ENCODE data around the gene MYLK.

The MYLK gene

GRCh38 chr3:123752228-123752627 lies 131.9 kb downstream of the MYLK start:
- H3K9ac ChIP-seq (ENCODE audit: low read depth, low read length): no peak overlapping the region

DNA sequence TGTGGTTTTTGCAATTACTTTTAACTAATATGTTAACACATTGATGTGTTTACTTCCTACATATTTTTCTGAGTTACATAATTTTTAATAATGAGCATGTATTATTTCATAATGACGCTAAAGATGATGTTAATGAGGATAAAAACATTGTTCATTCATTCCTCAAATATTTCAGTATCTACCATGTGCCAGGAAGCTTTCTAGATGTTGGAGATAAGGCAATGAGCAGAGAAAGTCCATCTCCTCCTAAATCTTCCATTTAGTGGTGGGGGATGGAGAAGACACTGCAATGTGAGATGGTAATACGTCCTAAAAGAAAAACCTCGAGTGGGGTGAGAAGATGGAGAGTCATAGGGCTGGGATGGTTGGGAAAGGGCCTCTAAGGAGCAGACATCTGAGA lies 132.7 kb downstream of the MYLK start:
- Histone ChIP-seq H3K36me3 (ENCODE audit: control insufficient read depth, insufficient read depth, low read length) (no peaks in the 10 kb centered on the region), H3K27me3 (ENCODE audit: control insufficient read depth, insufficient read depth, low read length) (no peaks in the 10 kb centered on the region), H3K4me3 (ENCODE audit: low read depth, low read length) (no peak overlapping the region), H3K9me3 (ENCODE audit: control insufficient read depth, insufficient read depth, low read length) (no peaks in the 10 kb centered on the region), H3K4me1 (ENCODE audit: control insufficient read depth, insufficient read depth, low read length) (no peaks in the 10 kb centered on the region), H3K9ac (ENCODE audit: low read depth, low read length) (no peak overlapping the region)

More at GRCh38 chr3:123752228-123752627, 131.9 kb downstream of the MYLK start:
- H3K4me3 ChIP-seq (ENCODE audit: low read depth, low read length): no peak overlapping the region
- no peaks in the 10 kb centered on the region for H3K27me3 ChIP-seq (ENCODE audit: control insufficient read depth, insufficient read depth, low read length)
- H3K9me3 ChIP-seq (ENCODE audit: control insufficient read depth, insufficient read depth, low read length): no peaks in the 10 kb centered on the region
- H3K4me1 ChIP-seq (ENCODE audit: control insufficient read depth, insufficient read depth, low read length): no peaks in the 10 kb centered on the region
- H3K36me3 ChIP-seq (ENCODE audit: control insufficient read depth, insufficient read depth, low read length): no peaks in the 10 kb centered on the region

DNA sequence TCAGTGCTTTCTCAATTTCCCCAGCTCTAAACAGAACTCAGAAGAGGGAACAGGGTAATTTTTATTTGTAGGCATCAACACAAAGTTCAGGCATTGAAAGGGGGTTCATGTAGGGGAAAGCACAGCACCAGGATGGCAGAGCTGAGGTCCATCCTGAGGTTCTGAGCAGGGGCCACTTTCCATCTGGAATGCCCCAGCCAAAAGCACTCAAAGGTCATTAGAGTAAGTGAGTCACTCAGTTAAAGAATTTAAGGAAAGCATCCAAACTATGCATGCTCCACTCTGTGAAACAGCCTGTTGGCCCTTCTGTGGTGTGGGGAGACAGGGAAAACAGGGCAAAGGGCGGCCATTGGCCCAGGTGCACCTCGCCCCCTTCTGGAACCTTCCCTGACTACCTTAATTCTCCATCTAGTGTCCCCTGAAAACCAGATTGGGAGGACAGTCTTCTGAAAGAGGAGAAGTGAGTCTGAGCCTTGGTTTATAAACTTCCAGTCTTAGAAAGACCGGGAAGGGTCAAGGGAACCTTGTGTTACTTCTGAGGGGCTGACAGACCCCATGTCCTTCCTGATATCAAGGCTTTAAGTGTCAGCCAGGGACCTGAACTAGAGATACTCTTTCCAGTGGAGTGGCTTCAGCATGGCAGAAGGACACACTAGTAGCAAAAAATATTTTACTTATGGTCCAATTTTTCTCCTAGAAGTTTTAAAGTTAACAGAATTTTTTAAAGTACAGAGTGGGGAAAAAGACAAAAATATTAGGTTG lies 133.3 kb downstream of the MYLK start:
- no peaks in the 10 kb centered on the region for H3K36me3 ChIP-seq (ENCODE audit: control insufficient read depth, insufficient read depth, low read length)
- no peaks in the 10 kb centered on the region for H3K9me3 ChIP-seq (ENCODE audit: control insufficient read depth, insufficient read depth, low read length)
- H3K27me3 ChIP-seq (ENCODE audit: control insufficient read depth, insufficient read depth, low read length): no peaks in the 10 kb centered on the region
- H3K9ac ChIP-seq (ENCODE audit: low read depth, low read length): no peak overlapping the region
- no peaks in the 10 kb centered on the region for H3K4me1 ChIP-seq (ENCODE audit: control insufficient read depth, insufficient read depth, low read length)
- no peak overlapping the region for H3K4me3 ChIP-seq (ENCODE audit: low read depth, low read length)

DNA sequence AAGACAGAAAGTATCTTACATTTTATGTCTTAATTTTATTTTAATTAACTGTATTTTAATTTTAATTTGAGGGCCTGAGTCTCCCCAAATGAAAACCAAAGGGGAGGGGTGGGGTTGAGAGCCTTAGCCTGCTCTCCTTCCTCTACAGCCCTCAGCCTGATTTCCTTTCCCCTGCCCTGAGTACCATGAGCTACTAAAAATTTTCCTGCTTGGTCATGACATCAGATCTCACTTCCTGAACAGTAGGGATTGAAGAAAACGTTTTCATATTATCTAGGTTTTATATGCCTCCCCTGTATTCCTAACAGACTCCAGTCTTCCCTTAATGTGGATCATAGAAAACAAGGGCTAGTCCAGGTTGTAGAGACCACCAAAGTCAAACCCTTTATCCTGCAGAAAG lies 133.9 kb downstream of the MYLK start:
- H3K9ac ChIP-seq (ENCODE audit: low read depth, low read length): no peak overlapping the region
- no peaks in the 10 kb centered on the region for H3K9me3 ChIP-seq (ENCODE audit: control insufficient read depth, insufficient read depth, low read length)
- no peaks in the 10 kb centered on the region for H3K27me3 ChIP-seq (ENCODE audit: control insufficient read depth, insufficient read depth, low read length)
- H3K4me1 ChIP-seq (ENCODE audit: control insufficient read depth, insufficient read depth, low read length): no peaks in the 10 kb centered on the region
- no peaks in the 10 kb centered on the region for H3K36me3 ChIP-seq (ENCODE audit: control insufficient read depth, insufficient read depth, low read length)
- H3K4me3 ChIP-seq (ENCODE audit: low read depth, low read length): no peak overlapping the region

- no peaks in the 10 kb centered on the region for H3K9me3 ChIP-seq (ENCODE audit: control insufficient read depth, insufficient read depth, low read length)
- no peaks in the 10 kb centered on the region for H3K36me3 ChIP-seq (ENCODE audit: control insufficient read depth, insufficient read depth, low read length)
- no peaks in the 10 kb centered on the region for H3K27me3 ChIP-seq (ENCODE audit: control insufficient read depth, insufficient read depth, low read length)
- H3K4me1 ChIP-seq (ENCODE audit: control insufficient read depth, insufficient read depth, low read length): no peaks in the 10 kb centered on the region
- H3K4me3 ChIP-seq (ENCODE audit: low read depth, low read length): no peak overlapping the region
- no peak overlapping the region for H3K9ac ChIP-seq (ENCODE audit: low read depth, low read length)
Measured at GRCh38 chr3:123749711-123750110, 134.4 kb downstream of the MYLK start.

DNA sequence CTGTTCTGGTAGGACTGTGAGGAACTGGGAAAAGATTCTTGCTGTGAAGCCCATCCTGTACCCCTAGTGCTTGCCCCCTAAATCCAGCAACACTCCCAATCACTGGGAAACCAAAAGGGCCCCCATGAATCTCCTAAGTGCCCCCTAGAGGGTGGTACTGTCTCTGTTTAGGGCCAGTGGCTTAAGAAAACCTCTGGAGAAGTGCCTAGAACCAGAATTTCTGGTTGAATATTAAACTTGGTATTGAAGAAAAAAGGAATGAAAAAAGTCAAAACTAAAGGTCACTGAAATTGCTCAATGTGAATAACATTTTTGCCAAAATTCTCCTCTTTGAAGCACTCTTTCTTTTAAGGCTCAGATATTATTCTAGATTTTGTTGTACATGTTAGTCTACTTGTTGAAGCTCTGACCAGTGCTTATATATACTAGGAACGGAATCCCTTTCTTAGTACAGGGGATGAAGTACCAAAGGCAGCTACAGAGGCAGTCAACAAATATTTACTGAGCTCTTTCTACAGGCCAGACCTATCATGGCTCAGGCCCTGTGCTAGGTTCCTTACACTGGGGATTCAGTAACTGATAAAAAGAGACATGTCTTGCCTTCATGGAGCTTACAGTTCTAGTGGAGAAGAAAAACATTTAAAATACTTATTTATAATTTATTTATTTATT lies 138.8 kb downstream of the MYLK start:
- no peaks in the 10 kb centered on the region for H3K4me1 ChIP-seq (ENCODE audit: control insufficient read depth, insufficient read depth, low read length)
- no peaks in the 10 kb centered on the region for H3K9me3 ChIP-seq (ENCODE audit: control insufficient read depth, insufficient read depth, low read length)
- no peaks in the 10 kb centered on the region for H3K27me3 ChIP-seq (ENCODE audit: control insufficient read depth, insufficient read depth, low read length)
- no peaks in the 10 kb centered on the region for H3K36me3 ChIP-seq (ENCODE audit: control insufficient read depth, insufficient read depth, low read length)
- no peak overlapping the region for H3K9ac ChIP-seq (ENCODE audit: low read depth, low read length)
- H3K4me3 ChIP-seq (ENCODE audit: low read depth, low read length): no peak overlapping the region

DNA sequence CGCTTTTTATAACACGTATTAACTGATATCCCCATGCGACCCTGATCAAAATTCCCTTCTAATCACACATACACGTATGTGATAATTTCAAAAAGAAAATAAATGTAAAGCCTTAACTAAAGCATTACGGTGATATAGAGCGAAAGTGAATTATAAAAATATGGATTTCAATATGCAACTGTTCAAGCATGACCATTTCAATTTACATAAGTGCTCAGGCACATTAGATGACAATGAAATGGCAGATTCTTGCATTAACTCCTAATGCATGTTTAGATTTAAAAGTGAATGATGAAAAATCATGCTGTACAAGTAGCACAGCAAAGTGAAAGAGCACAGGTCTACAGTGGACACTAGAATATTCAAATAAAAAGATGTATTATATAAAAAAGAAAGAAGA lies 140.1 kb downstream of the MYLK start:
- H3K9ac ChIP-seq (ENCODE audit: low read depth, low read length): no peak overlapping the region
- H3K4me1 ChIP-seq (ENCODE audit: control insufficient read depth, insufficient read depth, low read length): no peaks in the 10 kb centered on the region
- H3K9me3 ChIP-seq (ENCODE audit: control insufficient read depth, insufficient read depth, low read length): no peaks in the 10 kb centered on the region
- no peaks in the 10 kb centered on the region for H3K36me3 ChIP-seq (ENCODE audit: control insufficient read depth, insufficient read depth, low read length)
- H3K4me3 ChIP-seq (ENCODE audit: low read depth, low read length): no peak overlapping the region
- H3K27me3 ChIP-seq (ENCODE audit: control insufficient read depth, insufficient read depth, low read length): no peaks in the 10 kb centered on the region

- no peaks in the 10 kb centered on the region for H3K27me3 ChIP-seq (ENCODE audit: control insufficient read depth, insufficient read depth, low read length)
- no peaks in the 10 kb centered on the region for H3K36me3 ChIP-seq (ENCODE audit: control insufficient read depth, insufficient read depth, low read length)
- H3K4me3 ChIP-seq (ENCODE audit: low read depth, low read length): no peak overlapping the region
- H3K9ac ChIP-seq (ENCODE audit: low read depth, low read length): no peak overlapping the region
- no peaks in the 10 kb centered on the region for H3K4me1 ChIP-seq (ENCODE audit: control insufficient read depth, insufficient read depth, low read length)
- H3K9me3 ChIP-seq (ENCODE audit: control insufficient read depth, insufficient read depth, low read length): no peaks in the 10 kb centered on the region
Measured at GRCh38 chr3:123743121-123743520, 141.0 kb downstream of the MYLK start.

- H3K9me3 ChIP-seq (ENCODE audit: control insufficient read depth, insufficient read depth, low read length): no peaks in the 10 kb centered on the region
- H3K9ac ChIP-seq (ENCODE audit: low read depth, low read length): no peak overlapping the region
- no peaks in the 10 kb centered on the region for H3K4me1 ChIP-seq (ENCODE audit: control insufficient read depth, insufficient read depth, low read length)
- H3K36me3 ChIP-seq (ENCODE audit: control insufficient read depth, insufficient read depth, low read length): no peaks in the 10 kb centered on the region
- H3K27me3 ChIP-seq (ENCODE audit: control insufficient read depth, insufficient read depth, low read length): no peaks in the 10 kb centered on the region
- no peak overlapping the region for H3K4me3 ChIP-seq (ENCODE audit: low read depth, low read length)
Measured at GRCh38 chr3:123741041-123741511, 143.1 kb downstream of the MYLK start.

DNA sequence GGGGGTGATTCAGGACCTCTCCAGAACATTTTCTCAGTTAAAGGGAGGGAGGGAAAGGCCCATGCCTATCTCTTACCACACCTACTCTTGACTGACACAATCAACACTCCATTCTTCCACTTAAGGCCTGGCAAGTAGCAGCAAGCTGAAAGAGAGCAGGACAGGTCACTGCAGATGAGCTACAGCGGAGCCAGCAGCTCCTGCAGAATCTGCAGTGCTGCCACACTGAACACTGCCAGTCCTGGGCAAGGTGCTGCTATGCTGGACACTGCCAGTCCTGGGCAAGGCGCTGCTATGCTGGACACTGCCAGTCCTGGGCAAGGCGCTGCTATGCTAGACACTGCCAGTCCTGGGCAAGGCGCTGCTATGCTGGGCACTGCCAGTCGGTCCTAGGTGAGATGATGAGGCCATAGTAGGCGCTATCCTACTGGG lies 143.7 kb downstream of the MYLK start:
- Histone ChIP-seq H3K36me3 (ENCODE audit: control insufficient read depth, insufficient read depth, low read length) (no peaks in the 10 kb centered on the region), H3K9me3 (ENCODE audit: control insufficient read depth, insufficient read depth, low read length) (no peaks in the 10 kb centered on the region), H3K4me3 (ENCODE audit: low read depth, low read length) (no peak overlapping the region), H3K27me3 (ENCODE audit: control insufficient read depth, insufficient read depth, low read length) (no peaks in the 10 kb centered on the region), H3K4me1 (ENCODE audit: control insufficient read depth, insufficient read depth, low read length) (no peaks in the 10 kb centered on the region), H3K9ac (ENCODE audit: low read depth, low read length) (no peak overlapping the region)

DNA sequence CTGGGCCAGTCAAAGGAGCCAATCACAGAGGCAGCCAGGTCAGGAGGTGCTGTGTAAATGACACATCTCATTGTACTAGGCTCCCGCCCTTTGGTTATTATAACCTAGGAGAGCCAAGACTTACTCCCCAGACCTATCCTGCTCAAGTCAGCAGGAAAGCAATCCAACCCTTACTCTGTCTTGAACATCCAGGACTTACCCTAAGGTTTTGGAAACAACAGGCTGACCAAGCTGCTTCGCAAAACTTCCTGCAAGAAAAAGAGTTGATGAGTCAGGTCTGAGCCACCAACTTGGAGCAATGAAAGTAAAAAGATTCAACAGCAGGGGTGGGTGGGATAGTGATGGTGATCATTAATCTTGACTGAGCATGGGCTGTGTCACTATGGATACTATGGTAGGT lies 144.4 kb downstream of the MYLK start:
- H3K27me3 ChIP-seq (ENCODE audit: control insufficient read depth, insufficient read depth, low read length): no peaks in the 10 kb centered on the region
- H3K9ac ChIP-seq (ENCODE audit: low read depth, low read length): no peak overlapping the region
- H3K4me1 ChIP-seq (ENCODE audit: control insufficient read depth, insufficient read depth, low read length): no peaks in the 10 kb centered on the region
- H3K36me3 ChIP-seq (ENCODE audit: control insufficient read depth, insufficient read depth, low read length): no peaks in the 10 kb centered on the region
- H3K9me3 ChIP-seq (ENCODE audit: control insufficient read depth, insufficient read depth, low read length): no peaks in the 10 kb centered on the region
- no peak overlapping the region for H3K4me3 ChIP-seq (ENCODE audit: low read depth, low read length)

- no peaks in the 10 kb centered on the region for H3K36me3 ChIP-seq (ENCODE audit: control insufficient read depth, insufficient read depth, low read length)
- no peaks in the 10 kb centered on the region for H3K4me1 ChIP-seq (ENCODE audit: control insufficient read depth, insufficient read depth, low read length)
- no peaks in the 10 kb centered on the region for H3K27me3 ChIP-seq (ENCODE audit: control insufficient read depth, insufficient read depth, low read length)
- H3K9ac ChIP-seq (ENCODE audit: low read depth, low read length): no peak overlapping the region
- no peaks in the 10 kb centered on the region for H3K9me3 ChIP-seq (ENCODE audit: control insufficient read depth, insufficient read depth, low read length)
- H3K4me3 ChIP-seq (ENCODE audit: low read depth, low read length): no peak overlapping the region
Measured at GRCh38 chr3:123739106-123739505, 145.0 kb downstream of the MYLK start.
